ENCODE data around the gene SLC25A12. TPM values are rescaled to one million over a fixed set of nuclear protein-coding genes. Genes with fewer than 3 reads are reported as not detected.
"Not testable (repeated sequence)": the region's sequence is repeated elsewhere in the genome, so short reads cannot be mapped to it uniquely, and the experiment has no call there.

Gene SLC25A12
- total RNA-seq, 2 experiments from 2014 or later: 28.1 to 32.3 TPM

DNA sequence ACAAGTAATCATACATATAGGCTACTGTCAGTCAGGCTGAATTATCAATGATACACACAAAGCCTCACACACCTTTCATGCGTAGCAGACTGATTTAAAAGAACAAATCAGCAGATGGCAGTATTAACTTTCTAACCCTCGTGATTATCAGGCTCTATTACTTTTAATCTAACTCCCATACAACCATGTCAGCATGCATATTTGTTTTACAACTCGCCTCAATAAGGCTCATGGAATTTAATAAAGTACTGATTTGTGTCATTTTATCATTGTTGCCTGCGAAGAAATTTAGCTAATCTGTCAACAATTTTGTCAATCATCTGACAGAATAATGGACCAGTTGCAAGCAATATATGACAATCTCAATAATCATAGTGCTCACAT is 82.8 kb downstream of the SLC25A12 start:
- no peak overlapping the region for H3K27ac ChIP-seq (ENCODE audit: low read depth, low read length, poor library complexity, severe bottlenecking)
- no peaks in the 10 kb centered on the region for H3K4me1 ChIP-seq (ENCODE audit: insufficient read depth, low read length, poor library complexity, severe bottlenecking)
- peaks cover 80% of the 10 kb centered on the region for H3K36me3 ChIP-seq (ENCODE audit: insufficient read depth, low read length)
- no peaks in the 10 kb centered on the region for H3K79me2 ChIP-seq (ENCODE audit: insufficient read depth, low read depth, low read length)
- no peak overlapping the region for H3K4me3 ChIP-seq (ENCODE audit: low read depth, low read length, poor library complexity, severe bottlenecking)
- TF ChIP-seq CTCF (conservative IDR thresholded peaks at IDR 0.05; ENCODE audit: low read length) (peak; percentile 74), EZH2phosphoT487 (IDR thresholded peaks at IDR 0.05; ENCODE audit: borderline replicate concordance, low read depth, low read length) (no peak)
- no peaks in the 10 kb centered on the region for H4K20me1 ChIP-seq (ENCODE audit: insufficient read depth, low read length)
- no peaks in the 10 kb centered on the region for H3K9me3 ChIP-seq (ENCODE audit: low read length)
- H3K9me2 ChIP-seq (ENCODE audit: insufficient read depth, low read length): no peaks in the 10 kb centered on the region
- BruUV-seq (replicated peaks): no TSS peak
- POLR2A ChIA-PET: interaction anchor here (0.6 kb wide), 1 partner anchor 774 kb away, joined by 4 read pairs; no protein-coding TSS in a partner anchor
- CTCF ChIA-PET (ENCODE audit: unreplicated experiment): no interaction called here
- no peak overlapping the region for H2AFZ ChIP-seq (ENCODE audit: low read length)
- DNase-seq (ENCODE audit: low spot score): peak; percentile 42
- intact Hi-C loops (cut with micrococcal nuclease; ENCODE audit: unreplicated experiment): loop anchor here (1.0 kb wide), 1 partner anchor 293 kb away; no protein-coding TSS in a partner anchor
- H3K4me2 ChIP-seq (ENCODE audit: low read length): no peak overlapping the region

GRCh38 chr2:171810422-171811244 is 83.4 kb downstream of the SLC25A12 start:
- TF ChIP-seq CTCF (conservative IDR thresholded peaks at IDR 0.05; ENCODE audit: low read length) (no peak), EZH2phosphoT487 (IDR thresholded peaks at IDR 0.05; ENCODE audit: borderline replicate concordance, low read depth, low read length) (no peak)
- Histone ChIP-seq H4K20me1 (ENCODE audit: insufficient read depth, low read length) (no peaks in the 10 kb centered on the region), H3K27ac (ENCODE audit: low read depth, low read length, poor library complexity, severe bottlenecking) (no peak overlapping the region), H3K4me1 (ENCODE audit: insufficient read depth, low read length, poor library complexity, severe bottlenecking) (no peaks in the 10 kb centered on the region), H3K4me2 (ENCODE audit: low read length) (no peak overlapping the region), H3K4me3 (ENCODE audit: low read depth, low read length, poor library complexity, severe bottlenecking) (no peak overlapping the region), H3K36me3 (ENCODE audit: insufficient read depth, low read length) (peaks cover 86% of the 10 kb centered on the region), H2AFZ (ENCODE audit: low read length) (no peak overlapping the region), H3K9me2 (ENCODE audit: insufficient read depth, low read length) (no peaks in the 10 kb centered on the region), H3K79me2 (ENCODE audit: insufficient read depth, low read depth, low read length) (no peaks in the 10 kb centered on the region), H3K9me3 (ENCODE audit: low read length) (no peaks in the 10 kb centered on the region)
- intact Hi-C loops (cut with micrococcal nuclease; ENCODE audit: unreplicated experiment): loop anchor here (1.0 kb wide), 1 partner anchor 294 kb away; no protein-coding TSS in a partner anchor
- no peak for DNase-seq (ENCODE audit: low spot score)
- CTCF ChIA-PET (ENCODE audit: unreplicated experiment): interaction anchor here (1.0 kb wide), 1 partner anchor 293 kb away, joined by 3 read pairs; no protein-coding TSS in a partner anchor
- BruUV-seq (replicated peaks): no TSS peak
- POLR2A ChIA-PET: no interaction called here

GRCh38 chr2:171808885-171809284 is 85.2 kb downstream of the SLC25A12 start:
- H3K79me2 ChIP-seq (ENCODE audit: insufficient read depth, low read depth, low read length); H3K4me2 ChIP-seq (ENCODE audit: low read length); POLR2A ChIA-PET; H3K27ac ChIP-seq (ENCODE audit: low read depth, low read length, poor library complexity, severe bottlenecking); H2AFZ ChIP-seq (ENCODE audit: low read length); CTCF ChIA-PET (ENCODE audit: unreplicated experiment); BruUV-seq (replicated peaks); H3K4me1 ChIP-seq (ENCODE audit: insufficient read depth, low read length, poor library complexity, severe bottlenecking); H3K9me3 ChIP-seq (ENCODE audit: low read length); H4K20me1 ChIP-seq (ENCODE audit: insufficient read depth, low read length); H3K4me3 ChIP-seq (ENCODE audit: low read depth, low read length, poor library complexity, severe bottlenecking); H3K9me2 ChIP-seq (ENCODE audit: insufficient read depth, low read length); DNase-seq (ENCODE audit: low spot score); intact Hi-C loops (cut with micrococcal nuclease; ENCODE audit: unreplicated experiment): not testable (repeated sequence)
- peaks cover 82% of the 10 kb centered on the region for H3K36me3 ChIP-seq (ENCODE audit: insufficient read depth, low read length)

All from OCI-LY7 (cell line).